Neural progenitor cell (in vitro differentiated cells): ENCODE results near the gene ECSIT.

Experiments used
- CTCF ChIP-seq: fragments of 200-600 bp; sonication (generic); IDR thresholded peaks from 2 replicates; pipeline ENCODE4 v1.5.1; 2017; ENCODE audit warnings: antibody characterized with exemption, mild to moderate bottlenecking
- EZH2 ChIP-seq: fragments of 200-600 bp; sonication (generic); IDR thresholded peaks from 2 replicates; pipeline ENCODE4 v1.6.1; 2017; ENCODE audit warnings: antibody characterized with exemption, mild to moderate bottlenecking, moderate library complexity

GRCh38 chr19:11482384-11483050 lies 46.4 kb downstream of the ECSIT start:
- TF ChIP-seq EZH2 (no peak), CTCF (peak; percentile 83)
